Retinal pigment epithelial cell (primary cell): Measurements from ENCODE around the gene AK4.
A peak's percentile ranks its signal among the peaks of the same experiment; 100 is the strongest.

Experiments
- DNase-seq: peaks from one replicate; pipeline ENCODE4 v3.0.0-alpha.2; 2010; ENCODE audit warnings: low read depth
- H3K4me3 ChIP-seq: 2 replicates; pipeline ENCODE4 v1.5.1; 2011; ENCODE audit warnings: mild to moderate bottlenecking, low read length, control low read depth, moderate library complexity
- CTCF ChIP-seq: conservative IDR thresholded peaks from 2 replicates; pipeline ENCODE4 v1.5.1; 2011; ENCODE audit warnings: low read depth, low read length, control low read depth, inconsistent platforms

The AK4 gene

DNA sequence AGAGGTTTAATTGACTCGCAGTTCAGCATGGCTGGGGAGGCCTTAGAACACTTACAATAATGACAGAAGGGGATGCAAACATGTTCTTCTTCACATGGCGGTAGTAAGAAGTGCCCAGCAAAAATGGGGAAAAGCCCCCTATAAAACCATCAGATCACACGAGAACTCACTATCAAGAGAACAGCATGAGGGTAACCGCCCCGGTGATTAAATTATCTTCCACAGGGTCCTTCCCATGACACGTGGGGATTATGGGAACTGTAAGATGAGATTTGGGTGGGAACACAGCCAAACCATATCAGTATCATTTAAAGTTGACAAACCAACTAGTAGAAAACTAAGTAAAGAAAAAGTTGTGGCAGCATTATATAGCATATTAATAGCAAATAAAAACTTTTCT lies 90.0 kb downstream of the AK4 start:
- H3K4me3 ChIP-seq: no peak overlapping the region
- no peak for TF ChIP-seq CTCF
- DNase-seq: no peak

DNA sequence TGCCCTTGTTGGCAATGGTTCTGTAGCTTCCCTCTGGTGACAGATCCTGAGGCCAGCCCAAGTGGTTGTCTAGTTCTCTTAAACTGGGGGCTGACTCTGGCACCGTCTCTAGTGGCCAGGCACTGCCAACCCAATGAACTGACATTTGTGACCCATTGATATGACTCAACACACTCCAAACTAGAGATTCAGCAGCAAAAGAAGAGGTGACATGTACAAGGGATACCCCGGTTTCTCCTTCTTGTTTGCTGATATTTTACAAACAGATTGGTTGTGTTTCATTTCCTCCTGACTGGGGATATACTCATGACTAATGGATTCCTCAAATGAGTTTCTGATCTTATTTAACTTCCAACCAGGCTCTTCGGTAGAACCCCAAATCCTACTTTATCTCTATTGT lies 95.5 kb downstream of the AK4 start:
- TF ChIP-seq CTCF: no peak
- H3K4me3 ChIP-seq: no peak overlapping the region
- no peak for DNase-seq

- no peak for TF ChIP-seq CTCF
- H3K4me3 ChIP-seq: no peak overlapping the region
Observed at GRCh38 chr1:65245295-65245694, 97.3 kb downstream of the AK4 start.

GRCh38 chr1:65247419-65248359 lies 99.7 kb downstream of the AK4 start:
- no peak for TF ChIP-seq CTCF
- DNase-seq: peak; percentile 86
- H3K4me3 ChIP-seq: no peak overlapping the region

More at GRCh38 chr1:65245295-65245694, 97.3 kb downstream of the AK4 start:
- no peak for DNase-seq

DNA sequence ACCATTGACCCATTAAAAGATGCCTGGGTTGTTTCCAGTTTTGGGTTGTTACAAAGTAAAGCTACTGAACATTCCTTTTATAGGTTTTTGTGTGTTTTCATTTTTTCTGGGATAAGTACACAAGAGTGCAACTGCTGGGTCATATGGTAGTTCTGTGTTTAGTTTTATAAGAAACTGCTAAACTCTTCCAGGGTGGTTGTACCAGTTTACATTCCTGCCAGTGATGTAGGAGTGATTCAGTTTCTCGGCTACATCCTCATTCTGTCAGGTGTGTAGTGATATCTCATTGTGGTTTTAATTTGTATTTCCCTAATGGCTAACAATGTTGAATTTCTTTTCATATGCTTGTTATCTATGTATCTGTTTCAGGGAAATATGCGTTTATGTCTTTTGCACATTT lies 102.8 kb downstream of the AK4 start:
- no peak overlapping the region for H3K4me3 ChIP-seq
- no peak for TF ChIP-seq CTCF
- no peak for DNase-seq

GRCh38 chr1:65253800-65254319 lies 105.9 kb downstream of the AK4 start:
- peak overlapping the region; percentile 69 for H3K4me3 ChIP-seq
- TF ChIP-seq CTCF: no peak
- DNase-seq: no peak

GRCh38 chr1:65254320-65255034 lies 106.5 kb downstream of the AK4 start:
- H3K4me3 ChIP-seq: peak overlapping the region; percentile 76
- TF ChIP-seq CTCF: no peak
- DNase-seq: no peak
